GM21381 (cell line): Measurements from ENCODE around the gene MCRS1.

ENCODE experiments used
- ATAC-seq: cut with Tn5 transposase; IDR thresholded peaks from one replicate; pipeline ENCODE4 v1.9.1; 2021; ENCODE audit warnings: mild to moderate bottlenecking, moderate library complexity; ENCODE audit not compliant: unreplicated experiment

The MCRS1 gene

DNA sequence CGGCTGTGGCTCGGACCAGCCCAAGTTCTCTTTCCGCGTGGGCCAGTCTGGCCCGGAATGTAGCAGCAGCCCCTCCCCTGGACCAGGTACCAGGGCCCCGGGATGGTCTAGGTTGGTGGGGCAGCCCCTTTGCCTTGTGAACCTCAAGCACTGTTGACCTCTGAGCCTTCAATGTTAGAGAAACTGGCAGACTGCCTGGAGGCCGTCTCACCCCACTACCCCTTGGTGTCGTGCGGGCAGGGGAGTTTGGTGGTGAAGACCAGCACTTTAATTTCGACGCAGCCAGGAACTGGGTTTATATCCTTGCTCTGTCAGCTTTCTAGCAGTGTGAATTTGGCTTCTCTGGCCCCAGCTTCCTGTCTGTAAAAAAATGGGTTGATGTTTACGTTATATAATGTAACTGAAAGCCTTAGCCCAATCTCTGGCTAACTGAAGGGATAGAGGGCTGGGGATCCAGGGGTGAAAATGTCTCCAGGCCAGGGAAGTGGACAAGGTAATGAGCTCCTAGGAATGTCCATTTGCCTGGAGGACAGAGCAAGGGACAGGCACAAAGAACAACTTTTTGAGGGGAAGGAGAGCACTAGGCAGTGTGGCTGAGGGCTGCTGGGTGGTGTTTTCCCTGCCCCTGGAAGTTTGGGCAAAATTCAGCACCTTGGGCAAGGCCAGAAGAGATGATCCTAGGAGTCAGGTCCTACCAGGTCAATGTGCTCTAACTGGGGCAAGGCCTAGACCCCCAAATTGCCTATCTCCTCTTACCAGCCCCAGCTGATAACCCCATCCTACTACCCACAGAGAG is 11.4 kb downstream of the MCRS1 start:
- ATAC-seq, result no peak

- no peak for ATAC-seq
Observed at GRCh38 chr12:49555631-49556390, 12.1 kb downstream of the MCRS1 start.

GRCh38 chr12:49554266-49554665 is 13.7 kb downstream of the MCRS1 start:
- no peak for ATAC-seq

GRCh38 chr12:49553512-49554088 is 14.3 kb downstream of the MCRS1 start:
- no peak for ATAC-seq

- ATAC-seq, result no peak
Observed at GRCh38 chr12:49552899-49553298, 15.0 kb downstream of the MCRS1 start.

DNA sequence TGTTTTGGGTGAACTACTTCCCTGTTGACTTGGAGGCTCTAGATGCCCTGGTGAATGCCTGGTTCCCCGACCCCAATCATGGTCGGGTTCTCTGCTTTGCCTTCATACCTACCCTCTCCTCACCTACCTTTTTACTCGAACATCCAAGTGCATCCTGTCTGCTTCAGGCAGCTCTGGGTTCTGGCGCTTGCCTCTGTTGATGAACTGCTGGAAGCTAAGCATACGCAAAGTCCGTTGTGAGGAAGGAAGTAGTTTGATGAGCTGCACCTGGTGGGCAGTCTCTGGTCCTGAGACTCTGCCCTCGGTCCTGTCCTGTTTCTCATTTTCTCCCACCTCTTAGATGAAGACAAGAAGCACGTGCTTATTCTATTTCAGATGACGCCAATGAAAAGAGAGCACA is 15.5 kb downstream of the MCRS1 start:
- ATAC-seq, result no peak

DNA sequence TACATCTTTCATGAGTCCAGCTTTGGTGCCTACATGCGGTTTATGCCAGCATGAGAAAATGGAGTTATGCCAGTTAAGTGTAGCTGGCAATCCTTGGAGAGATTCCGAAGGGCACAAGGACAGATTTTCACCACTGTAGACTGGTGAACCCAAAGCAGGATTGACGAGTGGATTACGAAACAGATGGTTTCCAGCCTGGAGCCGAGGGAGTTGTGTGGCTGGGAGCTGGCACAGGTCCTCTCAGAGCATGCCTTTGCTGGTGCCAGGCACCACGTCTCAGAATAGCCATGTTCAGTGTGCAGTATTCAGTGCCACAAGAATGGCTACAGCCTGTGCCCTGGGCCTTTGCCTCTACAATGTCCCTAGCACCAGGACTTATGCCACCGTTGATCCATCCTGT is 15.9 kb downstream of the MCRS1 start:
- ATAC-seq, result no peak

DNA sequence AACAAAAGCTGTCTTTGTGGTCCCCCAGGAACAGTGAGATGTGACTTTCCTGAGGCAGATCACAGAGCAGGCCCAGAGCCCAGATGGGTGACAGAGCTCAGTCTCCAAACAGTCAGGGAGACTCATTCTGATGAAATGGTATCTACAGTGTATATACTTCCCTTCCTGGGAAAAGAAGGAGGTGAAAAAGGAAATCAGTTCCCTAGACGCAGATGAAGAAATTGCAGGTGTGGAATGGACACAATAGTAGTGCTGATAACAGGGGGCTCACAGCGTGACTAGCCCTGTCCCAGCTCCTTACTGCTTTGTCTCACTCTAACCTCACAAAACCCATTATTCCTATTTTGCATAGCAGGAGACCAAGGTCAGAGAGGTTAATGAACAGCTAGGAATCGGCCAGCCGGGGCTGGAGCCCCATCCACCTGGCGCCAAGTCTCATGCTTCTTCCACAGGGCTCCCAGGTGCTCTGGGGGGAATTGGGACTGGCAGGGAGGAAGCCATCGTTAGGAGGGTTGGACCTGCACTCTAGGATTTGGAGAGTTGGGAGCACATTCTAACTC is 17.2 kb downstream of the MCRS1 start:
- ATAC-seq, result no peak

DNA sequence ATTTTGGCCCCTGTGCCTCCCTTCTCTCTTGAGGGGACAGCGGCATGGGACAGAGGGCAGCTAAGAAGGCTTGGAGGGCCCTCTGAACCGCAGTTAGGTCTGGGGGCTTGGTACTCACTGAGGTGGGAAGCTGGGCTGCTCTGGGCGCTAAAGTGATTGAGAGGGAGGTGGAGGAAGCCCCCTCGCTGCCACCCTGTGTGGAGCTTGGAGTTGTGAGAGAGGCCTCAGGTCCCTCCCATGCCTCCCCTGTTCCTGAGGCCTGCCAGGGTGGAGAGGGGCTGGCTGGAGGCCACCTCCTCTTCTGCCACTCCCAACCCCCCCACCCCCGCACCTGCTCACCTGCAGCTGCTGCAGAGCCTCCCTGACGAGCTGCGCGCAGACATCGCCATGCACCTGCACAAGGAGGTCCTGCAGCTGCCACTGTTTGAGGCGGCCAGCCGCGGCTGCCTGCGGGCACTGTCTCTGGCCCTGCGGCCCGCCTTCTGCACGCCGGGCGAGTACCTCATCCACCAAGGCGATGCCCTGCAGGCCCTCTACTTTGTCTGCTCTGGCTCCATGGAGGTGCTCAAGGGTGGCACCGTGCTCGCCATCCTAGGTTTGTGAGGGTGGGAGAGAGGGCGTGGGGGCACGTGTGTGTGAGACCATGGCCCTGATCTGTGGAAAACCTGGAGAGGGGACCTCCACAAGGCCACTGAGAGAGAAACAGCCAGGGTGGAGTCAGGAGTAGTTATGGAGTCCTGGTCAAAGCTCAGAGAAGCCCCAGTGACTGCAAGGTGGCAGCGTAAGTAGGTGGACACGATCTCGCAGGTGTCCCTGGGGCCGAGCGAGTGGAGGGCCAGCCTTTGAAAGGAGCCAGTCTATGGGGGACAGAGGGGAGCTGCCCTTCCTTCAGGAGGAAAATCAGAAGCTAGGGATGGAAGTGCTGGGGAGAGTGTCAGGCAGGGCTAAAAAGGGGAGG is 17.9 kb downstream of the MCRS1 start:
- no peak for ATAC-seq

GRCh38 chr12:49548822-49549648 is 18.9 kb downstream of the MCRS1 start:
- no peak for ATAC-seq

- no peak for ATAC-seq
Observed at GRCh38 chr12:49548481-49548821, 19.5 kb downstream of the MCRS1 start.

GRCh38 chr12:49547090-49547690 is 20.8 kb downstream of the MCRS1 start:
- ATAC-seq, result no peak

GRCh38 chr12:49546481-49546880 is 21.5 kb downstream of the MCRS1 start:
- no peak for ATAC-seq

DNA sequence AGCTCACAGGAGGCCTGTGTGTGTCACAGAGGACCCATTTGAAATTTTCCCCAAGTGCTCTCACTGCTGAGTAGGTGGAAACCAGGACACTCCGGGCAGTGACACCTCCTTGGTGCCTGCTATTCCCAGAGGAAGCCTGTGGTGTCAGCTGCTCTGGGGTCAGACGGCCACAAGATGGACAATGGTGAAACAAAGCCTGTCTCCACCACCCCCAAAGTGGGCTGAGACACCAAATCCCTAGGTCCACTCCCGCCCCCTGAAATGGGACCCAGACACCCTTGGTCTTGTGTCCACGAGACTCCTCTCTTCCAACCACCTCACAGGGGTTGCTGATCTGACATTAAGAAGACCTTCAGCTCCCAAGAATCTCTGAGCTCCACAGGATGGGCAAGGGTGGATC is 22.1 kb downstream of the MCRS1 start:
- ATAC-seq, result no peak

GRCh38 chr12:49543914-49544815 is 23.8 kb downstream of the MCRS1 start:
- no peak for ATAC-seq

- ATAC-seq, result no peak
Observed at GRCh38 chr12:49543221-49543913, 24.6 kb downstream of the MCRS1 start.

GRCh38 chr12:49542592-49543160 is 25.3 kb downstream of the MCRS1 start:
- ATAC-seq, result no peak
